GM12878 (cell line): ENCODE results near the gene SAMD7. TPM values are rescaled to one million over a fixed set of nuclear protein-coding genes. Genes with fewer than 3 reads are reported as not detected.

Experiments
- ATAC-seq: fragments of 200-7000 bp; cut with Tn5 transposase; 3 replicates; pipeline ENCODE4 v1.9.1; 2020; ENCODE audit warnings: mild to moderate bottlenecking, moderate library complexity
- BruUV-seq: library from RNA; stranded (reverse); fragments of 400-500 nt; replicated peaks from 2 replicates; lab custom pipeline; 2021; lab: Mats Ljungman, UMichigan
- CTCF ChIA-PET: fragments of 300-600 bp; sonication (Branson Sonifier 250); formaldehyde crosslinking; extraction: SDS; loops from one replicate; lab custom pipeline; 2021; ENCODE audit warnings: inconsistent platforms; lab: Yijun Ruan, JAX
- POLR2A ChIA-PET: fragments of 350-600 bp; formaldehyde crosslinking; extraction: SDS; loops from one replicate; lab custom pipeline; 2021; ENCODE audit warnings: inconsistent platforms; lab: Charles Lee
- RAD21 ChIA-PET: fragments of 300-600 bp; sonication (Branson Sonifier 250); formaldehyde crosslinking; loops from one replicate; lab custom pipeline; 2023; ENCODE audit warnings: antibody characterized with exemption; ENCODE audit not compliant: unreplicated experiment; lab: Charles Lee
- SMC1A ChIA-PET: fragments of 300-600 bp; sonication (Branson Sonifier 250); formaldehyde crosslinking; loops from one replicate; lab custom pipeline; 2023; ENCODE audit not compliant: unreplicated experiment, uncharacterized antibody; lab: Charles Lee
- DNase-seq: peaks from one replicate; pipeline ENCODE4 v3.0.0-alpha.2; 2011; ENCODE audit warnings: low read depth, low spot score
- FAIRE-seq: peaks from 3 replicates; lab custom pipeline; 2011; peaks lifted over from hg19 to GRCh38; lab: Jason Lieb, UNC
- H2AFZ ChIP-seq: 2 replicates; pipeline ENCODE4 v1.6.0; 2011; ENCODE audit warnings: low read depth, low read length, control low read depth; ENCODE audit not compliant: control insufficient read depth
- H3K27ac ChIP-seq: 2 replicates; pipeline ENCODE4 v1.5.1; 2011; ENCODE audit warnings: control low read depth; ENCODE audit not compliant: control insufficient read depth, insufficient read depth
- H3K27me3 ChIP-seq, 2 experiments: replicated peaks in 1 of 2; 2 replicates each; pipeline versions ENCODE4 v1.6.0 to v1.6.1; 2011; ENCODE audit warnings: low read length in 1 of 2; ENCODE audit not compliant: control insufficient read depth in 2 of 2, insufficient read depth in 2 of 2
- H3K36me3 ChIP-seq, 2 experiments: 2 replicates each; pipeline ENCODE4 v1.5.1; 2011; ENCODE audit warnings: low read length in 1 of 2; ENCODE audit not compliant: control insufficient read depth in 2 of 2, insufficient read depth in 2 of 2
- H3K4me1 ChIP-seq: 2 replicates; pipeline ENCODE4 v1.6.1; 2011; ENCODE audit warnings: mild to moderate bottlenecking, low read length, moderate library complexity, mixed read lengths; ENCODE audit not compliant: control insufficient read depth, insufficient read depth
- H3K4me2 ChIP-seq: 2 replicates; pipeline ENCODE4 v1.6.0; 2011; ENCODE audit warnings: control low read depth; ENCODE audit not compliant: control insufficient read depth, insufficient read depth
- H3K4me3 ChIP-seq: fragments of 200-600 bp; sonication (generic); 2 replicates; pipeline ENCODE4 v1.5.1; 2016
- H3K79me2 ChIP-seq: 2 replicates; pipeline ENCODE4 v1.6.0; 2011; ENCODE audit warnings: low read length; ENCODE audit not compliant: control insufficient read depth, insufficient read depth
- H3K9ac ChIP-seq: 2 replicates; pipeline ENCODE4 v1.8.0; 2011; ENCODE audit warnings: low read length, control low read depth, mixed read lengths; ENCODE audit not compliant: control insufficient read depth, insufficient read depth
- H3K9me3 ChIP-seq: replicated peaks from 3 replicates; pipeline ENCODE4 v1.5.1; 2011; ENCODE audit warnings: mild to moderate bottlenecking, low read length; ENCODE audit not compliant: control insufficient read depth, insufficient read depth
- H4K20me1 ChIP-seq: 2 replicates; pipeline ENCODE4 v1.6.0; 2011; ENCODE audit not compliant: control insufficient read depth, insufficient read depth
- ASH2L ChIP-seq: fragments of 300-600, 200-600 bp; sonication (generic); IDR thresholded peaks from 2 replicates; pipeline ENCODE4 v1.6.1; 2017; ENCODE audit warnings: low read depth, mild to moderate bottlenecking, borderline replicate concordance
- CEBPZ ChIP-seq: fragments of 150-350 bp; IDR thresholded peaks from 2 replicates; pipeline ENCODE4 v1.6.1; 2016; ENCODE audit warnings: low read depth, low read length
- JUND ChIP-seq: IDR thresholded peaks from 2 replicates; pipeline ENCODE4 v1.6.1; 2012; ENCODE audit warnings: low read depth, mild to moderate bottlenecking, low read length, improper control_type of control experiment, moderate library complexity
- MTA3 ChIP-seq: IDR thresholded peaks from 2 replicates; pipeline ENCODE4 v1.6.1; 2012; ENCODE audit warnings: low read length, inconsistent platforms, borderline replicate concordance
- NFXL1 ChIP-seq: fragments of 450-650 bp; IDR thresholded peaks from 2 replicates; pipeline ENCODE4 v1.6.1; 2017; ENCODE audit warnings: antibody characterized with exemption, mild to moderate bottlenecking, borderline replicate concordance
- PAX8 ChIP-seq: fragments of 450-650 bp; IDR thresholded peaks from 2 replicates; pipeline ENCODE4 v1.6.1; 2017; ENCODE audit warnings: mild to moderate bottlenecking, moderate library complexity
- PML ChIP-seq: IDR thresholded peaks from 2 replicates; pipeline ENCODE4 v1.6.1; 2012; ENCODE audit warnings: low read length, inconsistent platforms
- RAD21 ChIP-seq: IDR thresholded peaks from 2 replicates; pipeline ENCODE4 v1.6.1; 2011; ENCODE audit warnings: mild to moderate bottlenecking, low read depth, low read length, moderate library complexity; ENCODE audit not compliant: insufficient read depth
- SIN3A ChIP-seq: IDR thresholded peaks from 2 replicates; pipeline ENCODE4 v1.6.1; 2012; ENCODE audit warnings: low read depth, low read length, improper control_type of control experiment
- SPI1 ChIP-seq: IDR thresholded peaks from 2 replicates; pipeline ENCODE4 v1.6.1; 2011; ENCODE audit warnings: low read depth, mild to moderate bottlenecking, low read length, moderate library complexity, borderline replicate concordance; ENCODE audit not compliant: insufficient read depth
- ZNF207 ChIP-seq: fragments of 450-650 bp; IDR thresholded peaks from 2 replicates; pipeline ENCODE4 v1.6.1; 2014; ENCODE audit warnings: antibody characterized with exemption, mild to moderate bottlenecking, borderline replicate concordance
- ZZZ3 ChIP-seq: IDR thresholded peaks from 2 replicates; pipeline ENCODE4 v1.6.1; 2011; ENCODE audit warnings: low read depth; ENCODE audit not compliant: control insufficient read depth, insufficient read length
- in situ Hi-C: fragments of 300-500 bp; cut with MboI; formaldehyde crosslinking; loops from 9 replicates; pipeline ENCODE4 v1.14.3; 2018; ENCODE audit warnings: mixed read lengths
- intact Hi-C: fragments of 100-400 bp; cut with micrococcal nuclease; formaldehyde crosslinking; loops from one replicate; pipeline ENCODE4 v1.14.2; 2022; ENCODE audit not compliant: unreplicated experiment
- polyA plus RNA-seq, 11 experiments: library from polyadenylated mRNA; depleted of rRNA in 4 of 11; unstranded in 6 of 11; stranded (reverse) in 5 of 11; fragments of >200 nt; fragmentation: Nextera tagmentation in 4 of 11; fragmentation: Illumina TruSeq in 1 of 11; extraction: Ambion mirVana in 4 of 11; extraction: Trizol in 1 of 11; gene quantifications; 1 replicate in 1 of 11; 2 replicates in 10 of 11; pipeline versions ENCODE4 v1.2.1 to v1.2.3, GENCODE V29; 2011 to 2016; ENCODE audit warnings: inconsistent platforms in 2 of 11, missing spikeins in 2 of 11, low read depth in 1 of 11
- total RNA-seq, 4 experiments: library from RNA; depleted of rRNA in 3 of 4; stranded (reverse); fragments of >200 nt in 3 of 4; fragmentation: Illumina TruSeq in 1 of 4; extraction: Trizol in 1 of 4; gene quantifications; 2 replicates each; pipeline versions ENCODE4 v1.2.1 to v1.2.3, GENCODE V29; 2013 to 2021

Gene SAMD7
- total and polyA plus RNA-seq, 10 of the 15 experiments (the other 5 are each of a cell fraction or from before 2014, with no cell fraction given): 0.03 to 0.11 (median 0.07) TPM; not detected in 3

GRCh38 chr3:169907476-169907875 lies 3.9 kb upstream of the SAMD7 start:
- SMC1A ChIA-PET: interaction anchor here (1.4 kb wide), 1 partner anchor 58 kb away, joined by 3 read pairs; no protein-coding TSS in a partner anchor
- in situ Hi-C loops (no loop called here), intact Hi-C loops (no loop called here)
- POLR2A ChIA-PET: no interaction called here
- H4K20me1 ChIP-seq: no peaks in the 10 kb centered on the region
- no peak overlapping the region for H3K9ac ChIP-seq
- ATAC-seq: no peak
- no TSS peak for BruUV-seq
- peaks cover 4% of the 10 kb centered on the region; the same call in 2 of the 3 replicates for H3K9me3 ChIP-seq
- DNase-seq: no peak
- H3K4me1 ChIP-seq: no peaks in the 10 kb centered on the region
- H3K79me2 ChIP-seq: no peaks in the 10 kb centered on the region
- no peak overlapping the region for H3K27ac ChIP-seq
- RAD21 ChIA-PET: no interaction called here
- no peak overlapping the region for H3K4me3 ChIP-seq
- no peak for FAIRE-seq
- no peak overlapping the region for H2AFZ ChIP-seq
- no peak overlapping the region for H3K4me2 ChIP-seq
- TF ChIP-seq SPI1: no peak
- no peak for TF ChIP-seq RAD21
- no peak for TF ChIP-seq MTA3
- no peak for TF ChIP-seq ASH2L
- TF ChIP-seq ZNF207: no peak
- no peak for TF ChIP-seq JUND
- TF ChIP-seq CEBPZ: no peak
- no peak for TF ChIP-seq SIN3A
- TF ChIP-seq ZZZ3: no peak
- TF ChIP-seq PML: no peak
- TF ChIP-seq NFXL1: no peak
- TF ChIP-seq PAX8: no peak
- no peaks in the 10 kb centered on the region for H3K36me3 ChIP-seq
- CTCF ChIA-PET: interaction anchor here (0.6 kb wide), 1 partner anchor 303 kb away, joined by 4 read pairs; no protein-coding TSS in a partner anchor
- peaks cover 0 to 2% of the 10 kb centered on the region in 2 experiments; a peak in 1 of 4 replicates for H3K27me3 ChIP-seq
